Measurements from ENCODE around the gene CTSF. TPM values are rescaled to one million over a fixed set of nuclear protein-coding genes. Genes with fewer than 3 reads are reported as not detected.

The CTSF gene
- total RNA-seq, 2 donors from 2014 or later, result 5.0 to 18.6 TPM

GRCh38 chr11:66561975-66562248 lies 6.5 kb downstream of the CTSF start:
- H3K27ac ChIP-seq (ENCODE audit: low read depth, low read length), result no peak overlapping the region
- peaks cover 13% of the 10 kb centered on the region for H3K27me3 Mint-ChIP-seq (ENCODE audit: insufficient read depth)
- WGBS, 2 experiments (ENCODE audit: insufficient coverage in 1 of 2, insufficient read length in 1 of 2), result 90 to 98% methylated on average over 7 to 9 of the region's 9 CpGs
- no peaks in the 10 kb centered on the region for H3K9me3 ChIP-seq (ENCODE audit: control insufficient read depth, low read length)
- H3K27ac Mint-ChIP-seq, result no peak overlapping the region
- no peak overlapping the region for H3K4me3 Mint-ChIP-seq
- no peak overlapping the region for H3K9ac ChIP-seq (ENCODE audit: extremely low read depth, low read length, poor library complexity, severe bottlenecking)
- no peak for TF ChIP-seq CTCF (conservative IDR thresholded peaks at IDR 0.05)
- H3K9me3 Mint-ChIP-seq, result no peaks in the 10 kb centered on the region
- H3K27me3 ChIP-seq (ENCODE audit: control insufficient read depth, insufficient read depth, low read length, poor library complexity, severe bottlenecking), result no peaks in the 10 kb centered on the region
- no peaks in the 10 kb centered on the region for H3K4me1 ChIP-seq (ENCODE audit: control insufficient read depth, insufficient read depth, low read length)
- H3K36me3 ChIP-seq (ENCODE audit: control insufficient read depth, insufficient read depth, low read length), result no peaks in the 10 kb centered on the region
- no peaks in the 10 kb centered on the region for H3K4me1 Mint-ChIP-seq
- no peak for DNase-seq
- H3K4me3 ChIP-seq (ENCODE audit: low read length), result no peak overlapping the region
- no peaks in the 10 kb centered on the region for H3K36me3 Mint-ChIP-seq (ENCODE audit: low read depth)

GRCh38 chr11:66561178-66561974 lies 7.0 kb downstream of the CTSF start:
- Mint-ChIP-seq H3K27me3 (ENCODE audit: insufficient read depth) (peaks cover 13% of the 10 kb centered on the region), H3K36me3 (ENCODE audit: low read depth) (no peaks in the 10 kb centered on the region), H3K4me1 (no peaks in the 10 kb centered on the region), H3K9me3 (no peaks in the 10 kb centered on the region), H3K27ac (peak overlapping the region; percentile 35), H3K4me3 (no peak overlapping the region)
- H3K9me3 ChIP-seq (ENCODE audit: control insufficient read depth, low read length), result no peaks in the 10 kb centered on the region
- H3K36me3 ChIP-seq (ENCODE audit: control insufficient read depth, insufficient read depth, low read length), result no peaks in the 10 kb centered on the region
- H3K4me3 ChIP-seq (ENCODE audit: low read length), result no peak overlapping the region
- H3K4me1 ChIP-seq (ENCODE audit: control insufficient read depth, insufficient read depth, low read length), result no peaks in the 10 kb centered on the region
- WGBS, 2 experiments (ENCODE audit: insufficient coverage in 1 of 2, insufficient read length in 1 of 2), result 91 to 92% methylated on average over 12 to 14 of the region's 14 CpGs
- no peak for DNase-seq
- no peaks in the 10 kb centered on the region for H3K27me3 ChIP-seq (ENCODE audit: control insufficient read depth, insufficient read depth, low read length, poor library complexity, severe bottlenecking)
- TF ChIP-seq CTCF (conservative IDR thresholded peaks at IDR 0.05), result no peak
- no peak overlapping the region for H3K27ac ChIP-seq (ENCODE audit: low read depth, low read length)
- H3K9ac ChIP-seq (ENCODE audit: extremely low read depth, low read length, poor library complexity, severe bottlenecking), result no peak overlapping the region

GRCh38 chr11:66559866-66560676 lies 8.3 kb downstream of the CTSF start:
- no peak for TF ChIP-seq CTCF (conservative IDR thresholded peaks at IDR 0.05)
- no peaks in the 10 kb centered on the region for H3K4me1 ChIP-seq (ENCODE audit: control insufficient read depth, insufficient read depth, low read length)
- Mint-ChIP-seq H3K27ac (no peak overlapping the region), H3K36me3 (ENCODE audit: low read depth) (no peaks in the 10 kb centered on the region), H3K4me3 (no peak overlapping the region), H3K9me3 (no peaks in the 10 kb centered on the region), H3K4me1 (no peaks in the 10 kb centered on the region), H3K27me3 (ENCODE audit: insufficient read depth) (peaks cover 13% of the 10 kb centered on the region)
- H3K4me3 ChIP-seq (ENCODE audit: low read length), result no peak overlapping the region
- no peak overlapping the region for H3K9ac ChIP-seq (ENCODE audit: extremely low read depth, low read length, poor library complexity, severe bottlenecking)
- WGBS, 2 experiments (ENCODE audit: insufficient coverage in 1 of 2, insufficient read length in 1 of 2), result 86 to 91% methylated on average over 17 to 27 of the region's 27 CpGs
- no peak for DNase-seq
- no peaks in the 10 kb centered on the region for H3K27me3 ChIP-seq (ENCODE audit: control insufficient read depth, insufficient read depth, low read length, poor library complexity, severe bottlenecking)
- no peak overlapping the region for H3K27ac ChIP-seq (ENCODE audit: low read depth, low read length)
- no peaks in the 10 kb centered on the region for H3K9me3 ChIP-seq (ENCODE audit: control insufficient read depth, low read length)
- H3K36me3 ChIP-seq (ENCODE audit: control insufficient read depth, insufficient read depth, low read length), result no peaks in the 10 kb centered on the region
